ENCODE results near the gene USP7.

The USP7 gene

DNA sequence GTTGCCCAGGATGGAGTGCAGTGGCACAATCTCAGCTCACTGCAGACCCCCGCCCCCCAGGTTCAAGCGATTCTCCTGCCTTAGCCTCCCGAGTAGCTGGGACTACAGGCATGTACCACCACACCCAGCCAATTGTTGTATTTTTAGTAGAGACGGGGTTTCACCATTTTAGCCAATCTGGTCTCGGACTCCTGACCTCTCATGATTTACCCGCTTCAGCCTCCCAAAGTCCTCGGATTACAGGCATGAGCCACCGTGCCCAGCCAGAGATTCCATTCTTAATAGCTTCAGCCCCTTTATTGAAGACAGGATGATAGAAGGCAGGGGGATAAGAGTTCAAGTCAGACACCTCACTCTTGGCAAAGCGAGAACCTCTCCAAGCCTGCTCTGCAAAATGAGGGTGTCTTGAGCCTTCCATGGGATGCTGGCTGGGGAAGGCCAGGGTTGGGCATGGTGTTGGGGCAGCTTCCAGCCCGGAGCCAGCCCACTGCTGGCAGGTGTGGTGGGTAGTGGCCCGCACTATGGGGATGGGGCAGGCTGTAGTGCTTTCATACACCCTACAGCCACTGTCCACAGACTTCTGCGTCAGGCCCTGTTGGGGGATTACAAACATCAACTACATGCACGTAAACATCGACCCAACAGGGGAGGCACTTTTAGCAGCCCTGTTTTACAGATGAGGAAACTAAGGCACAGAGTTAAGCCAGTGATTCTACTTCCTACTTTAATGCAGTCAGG is 98.4 kb downstream of the USP7 start:
- H2AFZ ChIP-seq (ENCODE audit: low read length) = no peak overlapping the region
- no peaks in the 10 kb centered on the region; the same call in 1 of the 2 replicates for H3K4me1 ChIP-seq (ENCODE audit: low read length)
- H3K36me3 ChIP-seq (replicated peaks; ENCODE audit: insufficient read depth, low read length) = no peaks in the 10 kb centered on the region
- no peak overlapping the region for H3K9ac ChIP-seq (ENCODE audit: low read length)
- H3K4me3 ChIP-seq (ENCODE audit: low read length) = no peak overlapping the region
- no peak for TF ChIP-seq CTCF (IDR thresholded peaks at IDR 0.05; ENCODE audit: low read length)
- TF ChIP-seq EZH2phosphoT487 (IDR thresholded peaks at IDR 0.05; ENCODE audit: low read length) = no peak
- TF ChIP-seq EZH2 (optimal IDR thresholded peaks at IDR 0.05; ENCODE audit: low read depth, low read length) = no peak
- no peaks in the 10 kb centered on the region for H3K9me2 ChIP-seq (replicated peaks; ENCODE audit: insufficient read depth, low read length)
- H3K9me3 ChIP-seq (replicated peaks; ENCODE audit: insufficient read depth, low read length) = no peaks in the 10 kb centered on the region
- no peak overlapping the region for H3K4me2 ChIP-seq (ENCODE audit: low read depth, low read length)
- peaks cover 18% of the 10 kb centered on the region for H4K20me1 ChIP-seq (ENCODE audit: insufficient read depth, low read length)
- no peak for DNase-seq
- peaks cover 5% of the 10 kb centered on the region; the same call in 1 of the 2 replicates for H3F3A ChIP-seq (ENCODE audit: insufficient read depth, low read length)
- no peaks in the 10 kb centered on the region for H3K27me3 ChIP-seq (replicated peaks; ENCODE audit: insufficient read depth, low read length)
- no peak overlapping the region for H3K27ac ChIP-seq (ENCODE audit: low read length)
- H3K79me2 ChIP-seq (ENCODE audit: low read length) = peaks cover 77% of the 10 kb centered on the region

DNA sequence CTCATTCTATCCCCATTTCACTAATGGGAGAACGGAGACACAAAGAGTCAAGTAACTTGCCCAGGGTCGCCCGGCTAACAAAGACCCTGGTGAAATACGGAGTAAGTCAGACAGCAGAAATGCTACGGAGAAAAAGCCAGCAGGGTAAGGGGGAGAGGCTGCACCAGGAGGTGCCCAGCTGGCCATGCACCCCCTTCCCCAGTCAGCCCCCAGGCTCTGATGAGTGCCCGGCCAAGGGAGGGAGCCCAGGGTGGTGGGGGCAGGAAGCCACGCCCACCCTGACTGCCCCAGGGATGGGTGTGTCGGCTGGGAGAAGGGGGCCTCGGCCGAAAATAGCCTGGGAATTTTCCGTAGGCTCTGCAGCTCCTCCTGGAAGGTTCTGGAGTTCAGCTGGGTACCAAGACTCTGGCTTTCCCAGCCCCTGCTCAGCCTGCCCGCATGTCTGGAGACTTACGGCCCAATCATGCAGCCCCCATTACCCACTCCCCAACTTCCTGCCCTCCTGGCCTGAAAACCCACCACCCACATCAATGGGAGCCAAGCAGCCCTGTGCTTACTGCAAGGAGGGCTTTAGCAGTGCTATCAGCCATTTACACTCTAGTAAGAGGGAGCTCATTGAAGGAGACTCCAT is 99.1 kb downstream of the USP7 start:
- Histone ChIP-seq H3F3A (ENCODE audit: insufficient read depth, low read length) (peaks cover 5% of the 10 kb centered on the region; the same call in 1 of the 2 replicates), H2AFZ (ENCODE audit: low read length) (no peak overlapping the region), H4K20me1 (ENCODE audit: insufficient read depth, low read length) (peaks cover 18% of the 10 kb centered on the region), H3K4me1 (ENCODE audit: low read length) (no peaks in the 10 kb centered on the region; the same call in 1 of the 2 replicates), H3K9me3 (replicated peaks; ENCODE audit: insufficient read depth, low read length) (no peaks in the 10 kb centered on the region), H3K9ac (ENCODE audit: low read length) (no peak overlapping the region), H3K27ac (ENCODE audit: low read length) (no peak overlapping the region), H3K9me2 (replicated peaks; ENCODE audit: insufficient read depth, low read length) (no peaks in the 10 kb centered on the region), H3K27me3 (replicated peaks; ENCODE audit: insufficient read depth, low read length) (no peaks in the 10 kb centered on the region), H3K4me2 (ENCODE audit: low read depth, low read length) (no peak overlapping the region), H3K79me2 (ENCODE audit: low read length) (peaks cover 84% of the 10 kb centered on the region), H3K4me3 (ENCODE audit: low read length) (no peak overlapping the region), H3K36me3 (replicated peaks; ENCODE audit: insufficient read depth, low read length) (0 out of 2 replicates have a peak, but pooled peaks cover 2% of the 10 kb centered on the region)
- DNase-seq = no peak
- TF ChIP-seq EZH2 (optimal IDR thresholded peaks at IDR 0.05; ENCODE audit: low read depth, low read length) (no peak), EZH2phosphoT487 (IDR thresholded peaks at IDR 0.05; ENCODE audit: low read length) (no peak), CTCF (IDR thresholded peaks at IDR 0.05; ENCODE audit: low read length) (no peak)

DNA sequence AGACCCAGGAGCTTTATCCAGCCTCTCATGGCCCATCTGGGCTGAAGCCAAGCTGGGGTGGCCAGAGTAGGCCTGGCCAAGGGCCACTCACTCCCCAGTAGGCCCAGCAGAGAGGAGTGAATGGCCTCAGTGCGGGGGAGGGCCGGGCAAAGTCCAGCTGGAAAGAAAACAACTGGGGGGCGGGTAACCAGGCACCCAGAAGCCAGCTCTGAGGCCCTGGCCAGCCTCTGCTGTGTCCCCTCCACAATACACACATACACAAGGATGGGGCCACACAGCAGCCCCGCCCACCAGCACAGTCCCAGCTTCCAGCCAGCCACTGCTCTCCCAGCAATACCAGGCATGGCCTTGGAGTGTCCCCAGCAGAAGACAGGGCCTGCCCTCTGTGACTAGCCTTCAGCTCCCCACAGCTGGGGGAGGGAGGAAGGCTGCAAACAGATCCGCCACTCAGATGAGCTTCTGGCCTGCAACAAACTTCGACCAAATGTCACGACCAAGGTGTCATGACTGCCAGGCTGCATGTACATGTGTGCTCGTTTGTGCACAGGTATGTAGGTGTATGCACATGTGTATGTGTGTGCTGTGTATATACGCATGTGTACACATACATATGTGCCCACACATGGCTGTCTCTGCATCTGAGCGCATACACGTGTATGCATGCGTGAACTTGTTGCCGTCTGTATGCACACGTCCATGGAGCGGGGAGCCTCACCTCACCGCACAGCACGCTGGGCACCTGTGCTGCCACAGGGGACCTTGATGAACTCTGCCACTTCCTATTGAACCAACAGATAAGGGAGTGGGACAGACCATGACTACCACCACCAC is 99.9 kb downstream of the USP7 start:
- Histone ChIP-seq H3K4me3 (ENCODE audit: low read length) (no peak overlapping the region), H3K27ac (ENCODE audit: low read length) (no peak overlapping the region), H3K9ac (ENCODE audit: low read length) (no peak overlapping the region), H3K9me3 (replicated peaks; ENCODE audit: insufficient read depth, low read length) (no peaks in the 10 kb centered on the region), H2AFZ (ENCODE audit: low read length) (no peak overlapping the region), H3K36me3 (replicated peaks; ENCODE audit: insufficient read depth, low read length) (0 out of 2 replicates have a peak, but pooled peaks cover 2% of the 10 kb centered on the region), H3K79me2 (ENCODE audit: low read length) (peaks cover 92% of the 10 kb centered on the region), H3K9me2 (replicated peaks; ENCODE audit: insufficient read depth, low read length) (no peaks in the 10 kb centered on the region), H3K27me3 (replicated peaks; ENCODE audit: insufficient read depth, low read length) (no peaks in the 10 kb centered on the region), H4K20me1 (ENCODE audit: insufficient read depth, low read length) (peaks cover 18% of the 10 kb centered on the region), H3K4me2 (ENCODE audit: low read depth, low read length) (no peak overlapping the region), H3K4me1 (ENCODE audit: low read length) (no peaks in the 10 kb centered on the region), H3F3A (ENCODE audit: insufficient read depth, low read length) (peaks cover 5% of the 10 kb centered on the region; the same call in 1 of the 2 replicates)
- DNase-seq = no peak
- no peak for TF ChIP-seq EZH2phosphoT487 (IDR thresholded peaks at IDR 0.05; ENCODE audit: low read length)
- TF ChIP-seq EZH2 (optimal IDR thresholded peaks at IDR 0.05; ENCODE audit: low read depth, low read length) = no peak
- TF ChIP-seq CTCF (IDR thresholded peaks at IDR 0.05; ENCODE audit: low read length) = no peak
